ENCODE results near the gene PSD2. TPM values are rescaled to one million over a fixed set of nuclear protein-coding genes. Genes with fewer than 3 reads are reported as not detected.

Gene PSD2
- total RNA-seq, 2 experiments from 2014 or later, result 0.08 TPM; not detected in 1

GRCh38 chr5:139867109-139867508, 71.5 kb downstream of the PSD2 start:
- intact Hi-C loops (cut with DNase I, micrococcal nuclease), result no loop called here
- peaks cover 12% of the 10 kb centered on the region for H3K27me3 Mint-ChIP-seq

DNA sequence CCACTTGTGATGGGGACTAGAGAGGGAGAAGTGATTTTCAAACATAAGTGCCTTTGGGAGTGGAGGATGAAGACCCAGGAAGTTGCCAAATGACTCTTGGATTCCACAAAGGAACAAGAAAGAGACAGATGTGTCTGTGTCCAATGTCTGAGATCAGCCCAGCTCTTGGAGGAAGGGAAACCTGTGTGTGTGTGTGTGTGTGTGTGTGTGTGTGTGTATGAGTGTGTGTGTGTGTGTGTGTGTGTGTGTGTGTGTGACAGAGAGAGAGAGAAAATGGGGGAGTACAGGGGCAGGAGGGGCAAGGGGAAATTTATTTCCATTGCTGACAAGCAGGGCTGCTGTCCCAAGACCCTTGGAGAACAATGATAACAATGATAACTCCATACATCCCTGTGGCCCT, 72.0 kb downstream of the PSD2 start:
- no peaks in the 10 kb centered on the region for H3K36me3 ChIP-seq (ENCODE audit: insufficient read depth, low read length)
- H3K4me3 ChIP-seq (ENCODE audit: low read length), result no peak overlapping the region
- no peak overlapping the region for H3K27ac Mint-ChIP-seq
- no peak for TF ChIP-seq CTCF (IDR thresholded peaks at IDR 0.05)
- H3K27me3 Mint-ChIP-seq, result peaks cover 12% of the 10 kb centered on the region
- peaks cover 9 to 15% of the 10 kb centered on the region in 2 experiments for H3K27me3 ChIP-seq (ENCODE audit: control insufficient read depth in 1 of 2, insufficient read depth in 2 of 2, low read length in 2 of 2)
- H3K27ac ChIP-seq (ENCODE audit: low read depth in 1 of 2, low read length in 2 of 2), result no peak overlapping the region
- intact Hi-C loops (cut with DNase I, micrococcal nuclease), result no loop called here
- POLR2A ChIA-PET, result no interaction called here
- CTCF ChIA-PET, result no interaction called here
- ATAC-seq (ENCODE audit: poor library complexity), result no peak
- no peak overlapping the region for H3K4me3 Mint-ChIP-seq
- H3K4me1 Mint-ChIP-seq (ENCODE audit: low read depth), result no peaks in the 10 kb centered on the region
- no peak for DNase-seq
- H3K36me3 Mint-ChIP-seq (ENCODE audit: low read depth), result no peaks in the 10 kb centered on the region
- H3K9me3 ChIP-seq (ENCODE audit: control insufficient read depth in 1 of 2, insufficient read depth in 1 of 2, low read length in 2 of 2), result no peaks in the 10 kb centered on the region
- no peaks in the 10 kb centered on the region for H3K9me3 Mint-ChIP-seq
- H3K4me1 ChIP-seq (ENCODE audit: insufficient read depth, low read length), result no peaks in the 10 kb centered on the region

More at GRCh38 chr5:139867109-139867508, 71.5 kb downstream of the PSD2 start:
- Mint-ChIP-seq H3K4me3 (no peak overlapping the region), H3K27ac (no peak overlapping the region), H3K9me3 (no peaks in the 10 kb centered on the region), H3K36me3 (ENCODE audit: low read depth) (no peaks in the 10 kb centered on the region), H3K4me1 (ENCODE audit: low read depth) (no peaks in the 10 kb centered on the region)
- Histone ChIP-seq H3K4me1 (ENCODE audit: insufficient read depth, low read length) (no peaks in the 10 kb centered on the region), H3K4me3 (ENCODE audit: low read length) (no peak overlapping the region), H3K9me3 (ENCODE audit: control insufficient read depth in 1 of 2, insufficient read depth in 1 of 2, low read length in 2 of 2) (no peaks in the 10 kb centered on the region), H3K27ac (ENCODE audit: low read depth in 1 of 2, low read length in 2 of 2) (no peak overlapping the region), H3K36me3 (ENCODE audit: insufficient read depth, low read length) (no peaks in the 10 kb centered on the region), H3K27me3 (ENCODE audit: control insufficient read depth in 1 of 2, insufficient read depth in 2 of 2, low read length in 2 of 2) (peaks cover 9 to 12% of the 10 kb centered on the region in 2 experiments)
- POLR2A ChIA-PET, result no interaction called here
- CTCF ChIA-PET, result no interaction called here
- no peak for TF ChIP-seq CTCF (IDR thresholded peaks at IDR 0.05)
- no peak for ATAC-seq (ENCODE audit: poor library complexity)
- DNase-seq, result no peak

DNA sequence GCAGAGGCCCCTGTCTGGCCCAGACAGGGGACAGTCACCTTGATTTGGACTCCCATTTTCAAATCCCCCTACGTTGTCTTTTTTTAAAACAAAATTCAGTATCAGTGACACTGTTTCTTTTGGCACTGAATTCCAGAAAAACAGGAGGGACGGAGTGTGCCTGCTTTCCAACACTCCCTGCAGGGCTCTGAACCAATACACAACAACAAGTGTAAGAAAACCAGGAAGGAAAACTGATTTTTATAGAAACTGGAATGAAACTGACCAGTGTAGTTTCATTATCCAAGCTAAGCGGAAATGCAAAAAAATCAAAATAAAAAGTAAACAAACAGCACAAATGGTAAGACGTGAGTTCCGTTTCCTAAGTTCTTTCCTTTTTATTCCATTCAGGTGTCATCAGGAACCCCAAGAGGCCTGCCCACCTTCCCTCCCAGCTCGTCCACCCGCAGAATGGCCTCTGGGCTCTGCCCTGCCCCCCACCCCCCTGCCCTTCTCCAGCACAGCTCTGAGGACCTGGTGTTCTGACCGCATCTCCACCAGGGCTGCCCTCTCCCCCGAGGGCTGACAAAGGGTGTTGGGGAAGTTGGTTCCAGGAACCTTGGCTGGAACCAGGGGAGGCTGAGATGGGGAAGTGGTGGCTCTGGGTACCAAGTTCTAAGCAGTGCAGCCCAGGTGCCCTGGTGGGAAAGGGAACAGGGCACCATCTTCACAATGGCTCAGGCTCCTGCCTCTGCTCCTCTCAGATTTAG, 73.6 kb downstream of the PSD2 start:
- Histone ChIP-seq H3K27ac (ENCODE audit: low read depth in 1 of 2, low read length in 2 of 2) (no peak overlapping the region), H3K27me3 (ENCODE audit: control insufficient read depth in 1 of 2, insufficient read depth in 2 of 2, low read length in 2 of 2) (peaks cover 9 to 15% of the 10 kb centered on the region in 2 experiments), H3K36me3 (ENCODE audit: insufficient read depth, low read length) (no peaks in the 10 kb centered on the region), H3K9me3 (ENCODE audit: control insufficient read depth in 1 of 2, insufficient read depth in 1 of 2, low read length in 2 of 2) (peaks cover 0 to 4% of the 10 kb centered on the region in 2 experiments), H3K4me3 (ENCODE audit: low read length) (no peak overlapping the region), H3K4me1 (ENCODE audit: insufficient read depth, low read length) (no peaks in the 10 kb centered on the region)
- intact Hi-C loops (cut with DNase I, micrococcal nuclease), result no loop called here
- H3K27me3 Mint-ChIP-seq, result peaks cover 20% of the 10 kb centered on the region
- TF ChIP-seq CTCF (IDR thresholded peaks at IDR 0.05), result no peak
- H3K9me3 Mint-ChIP-seq, result no peaks in the 10 kb centered on the region
- H3K27ac Mint-ChIP-seq, result no peak overlapping the region
- DNase-seq (no peak), ATAC-seq (ENCODE audit: poor library complexity) (no peak)
- ChIA-PET POLR2A (no interaction called here), CTCF (no interaction called here)
- H3K36me3 Mint-ChIP-seq (ENCODE audit: low read depth), result no peaks in the 10 kb centered on the region
- H3K4me3 Mint-ChIP-seq, result no peak overlapping the region
- no peaks in the 10 kb centered on the region for H3K4me1 Mint-ChIP-seq (ENCODE audit: low read depth)
